ENCODE measurements around the gene STXBP6.

STXBP6 gene

DNA sequence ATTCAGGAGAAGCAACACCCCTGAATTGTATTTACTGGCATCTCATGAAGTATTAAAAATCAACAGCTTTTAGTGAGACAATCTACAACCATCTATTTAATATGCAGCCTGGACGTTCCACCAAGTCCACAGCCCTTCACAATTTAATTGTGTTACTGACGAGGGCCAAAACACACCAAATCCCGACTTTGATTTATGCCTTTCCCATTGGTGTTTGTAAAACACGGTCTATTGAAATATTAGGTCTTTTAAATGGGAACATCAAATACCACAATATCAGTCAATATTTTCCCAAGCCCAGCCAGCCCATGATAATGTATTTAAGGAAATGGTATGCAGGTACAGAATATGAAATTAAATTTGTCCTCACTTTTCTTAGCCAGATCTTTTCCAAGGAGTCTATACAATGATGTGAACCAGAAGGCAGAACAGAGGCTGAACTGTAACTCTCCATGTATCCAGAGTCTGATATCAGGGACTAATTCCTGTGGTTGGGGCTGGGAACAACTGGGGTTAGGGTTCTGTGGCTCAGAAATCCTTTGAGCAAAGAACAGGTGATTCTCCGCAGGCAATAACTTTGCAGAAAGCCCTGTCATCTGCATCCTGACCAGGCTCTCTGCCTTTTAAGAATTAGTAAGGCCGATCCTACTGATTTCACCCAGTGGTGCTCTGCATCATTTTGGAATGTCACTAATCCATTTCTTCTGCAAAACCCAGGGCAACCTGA is 236.7 kb downstream of the STXBP6 start:
- in situ Hi-C loops (cut with MboI; ENCODE audit: low sequenced_read_pairs) = loop anchor here (25.0 kb wide), 1 partner anchor 324 kb away; no protein-coding TSS in a partner anchor

- in situ Hi-C loops (cut with MboI; ENCODE audit: low sequenced_read_pairs) = loop anchor here (25.0 kb wide), 1 partner anchor 328 kb away; no protein-coding TSS in a partner anchor
Observed at GRCh38 chr14:24809135-24809534, 240.8 kb downstream of the STXBP6 start.

GRCh38 chr14:24808412-24808811 is 241.5 kb downstream of the STXBP6 start:
- in situ Hi-C loops (cut with MboI; ENCODE audit: low sequenced_read_pairs) = loop anchor here (25.0 kb wide), 1 partner anchor 329 kb away; no protein-coding TSS in a partner anchor

- in situ Hi-C loops (cut with MboI; ENCODE audit: low sequenced_read_pairs) = loop anchor here (25.0 kb wide), 1 partner anchor 331 kb away; no protein-coding TSS in a partner anchor
Observed at GRCh38 chr14:24806061-24806678, 243.8 kb downstream of the STXBP6 start.

DNA sequence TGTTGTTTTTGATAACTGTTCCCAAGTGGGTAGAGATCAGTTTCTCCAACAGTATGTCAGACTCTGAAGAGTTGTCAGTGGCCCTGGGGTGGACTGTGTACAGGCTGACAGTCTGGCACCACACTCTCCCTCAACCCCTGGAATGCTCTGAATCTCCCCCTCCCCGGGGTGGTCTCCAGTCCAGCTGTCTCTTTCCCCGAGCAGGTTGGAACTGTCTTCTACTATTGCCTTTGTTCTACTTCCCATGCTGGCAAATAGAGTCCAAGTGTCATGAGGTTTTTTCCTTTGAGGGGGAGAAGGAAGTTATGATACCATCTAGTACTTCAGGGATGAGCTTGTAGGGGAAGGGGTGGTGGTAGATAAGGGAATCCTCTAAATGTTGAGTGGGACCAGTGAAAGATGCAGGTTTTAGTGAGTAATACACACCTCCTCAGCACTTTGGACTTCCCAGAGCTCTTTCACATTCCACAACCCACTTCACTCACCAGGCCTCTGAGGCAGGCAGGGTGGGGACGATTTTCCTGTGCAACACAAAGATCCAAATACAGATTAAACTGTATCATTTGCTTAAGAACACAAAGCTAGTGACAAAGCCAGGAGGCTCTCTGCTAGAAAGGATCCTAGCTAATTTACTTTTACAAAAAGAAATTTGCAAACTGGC is 245.3 kb downstream of the STXBP6 start:
- in situ Hi-C loops (cut with MboI; ENCODE audit: low sequenced_read_pairs) = loop anchor here (25.0 kb wide), 1 partner anchor 333 kb away; no protein-coding TSS in a partner anchor

- in situ Hi-C loops (cut with MboI; ENCODE audit: low sequenced_read_pairs) = loop anchor here (25.0 kb wide), 1 partner anchor 333 kb away; no protein-coding TSS in a partner anchor
Observed at GRCh38 chr14:24803933-24804494, 245.9 kb downstream of the STXBP6 start.

DNA sequence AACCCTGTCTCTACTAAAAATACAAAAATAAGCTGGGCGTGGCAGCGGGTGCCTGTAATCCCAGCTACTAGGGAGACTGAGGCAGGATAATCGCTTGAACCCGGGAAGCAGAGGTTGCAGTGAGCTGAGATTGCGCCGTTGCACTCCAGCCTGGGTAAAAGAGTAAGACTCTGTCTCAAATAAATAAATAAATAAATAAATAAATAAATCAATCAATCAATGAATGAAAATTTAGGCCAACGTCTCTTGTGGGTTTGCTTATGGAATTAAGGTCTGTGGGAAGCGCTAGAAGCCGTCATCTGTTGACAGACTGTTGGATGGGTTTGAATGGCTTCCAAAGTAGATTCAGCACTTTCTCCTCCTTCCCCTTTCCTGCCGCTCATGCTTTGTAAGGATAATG is 246.5 kb downstream of the STXBP6 start:
- in situ Hi-C loops (cut with MboI; ENCODE audit: low sequenced_read_pairs) = loop anchor here (25.0 kb wide), 1 partner anchor 334 kb away; no protein-coding TSS in a partner anchor

DNA sequence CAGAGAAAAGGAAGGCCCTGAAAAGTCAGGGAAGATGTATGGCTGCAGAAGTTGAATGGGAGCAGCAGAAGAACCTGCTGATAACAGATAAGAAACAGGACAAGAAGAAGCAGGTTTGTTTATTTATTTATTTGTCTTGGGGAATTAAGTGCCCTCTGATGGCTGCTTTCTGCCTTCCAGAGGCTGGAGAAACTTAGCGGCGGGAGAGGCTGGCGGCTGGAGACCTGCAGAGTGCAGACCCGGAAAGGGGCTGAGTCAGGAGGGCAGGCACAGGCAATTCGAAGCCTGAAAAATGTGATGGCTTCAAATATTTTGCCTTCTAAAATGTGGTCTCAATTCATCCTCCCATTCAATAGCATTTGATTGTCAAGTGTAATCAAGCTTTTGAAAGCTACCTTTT is 247.7 kb downstream of the STXBP6 start:
- in situ Hi-C loops (cut with MboI; ENCODE audit: low sequenced_read_pairs) = loop anchor here (25.0 kb wide), 1 partner anchor 335 kb away; no protein-coding TSS in a partner anchor

DNA sequence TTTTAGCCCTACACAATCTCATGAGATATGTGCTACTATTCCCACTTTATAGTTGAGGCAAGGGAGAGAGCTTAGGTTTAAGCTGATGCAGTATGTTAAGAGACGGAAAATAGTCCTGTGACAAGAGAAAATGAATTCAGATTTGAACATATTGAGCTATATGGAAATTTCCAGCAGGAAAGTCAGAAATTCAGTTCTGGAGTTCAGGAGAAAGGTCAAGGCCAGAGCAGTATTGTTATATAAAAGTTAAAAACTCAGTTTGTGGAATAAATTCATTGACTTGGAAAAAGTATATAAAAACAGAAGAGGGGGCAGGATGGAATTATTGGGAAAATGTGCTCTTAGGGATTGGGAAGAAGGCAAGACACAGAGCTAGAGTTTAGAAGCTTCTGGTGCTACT is 248.9 kb downstream of the STXBP6 start:
- in situ Hi-C loops (cut with MboI; ENCODE audit: low sequenced_read_pairs) = loop anchor here (25.0 kb wide), 1 partner anchor 336 kb away; no protein-coding TSS in a partner anchor

DNA sequence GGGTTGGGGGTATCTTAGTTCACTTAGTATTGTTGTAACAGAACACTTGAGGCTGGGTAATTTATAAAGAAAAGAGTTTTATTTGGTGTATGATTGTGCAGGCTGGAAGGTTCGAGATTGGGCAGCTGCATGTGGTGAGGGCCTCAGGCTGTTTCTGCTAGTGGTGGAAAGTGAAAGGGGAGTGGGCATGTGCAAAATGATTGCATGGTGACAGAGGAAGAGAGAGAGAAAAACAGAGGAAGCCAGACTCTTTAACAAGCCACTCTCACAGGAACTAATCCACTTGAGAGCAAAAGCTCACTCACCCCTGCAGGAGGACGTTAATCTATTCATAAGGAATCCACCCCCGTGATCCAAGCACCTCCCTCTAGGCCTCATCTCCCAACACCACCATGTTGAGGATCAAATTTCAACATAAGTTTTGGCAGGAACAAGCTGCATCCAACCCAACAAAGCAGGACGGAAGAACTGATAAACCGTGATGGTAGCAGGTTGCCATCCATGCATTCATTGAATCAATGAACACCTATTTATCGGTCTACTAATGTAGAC is 251.0 kb downstream of the STXBP6 start:
- in situ Hi-C loops (cut with MboI; ENCODE audit: low sequenced_read_pairs) = no loop called here

DNA sequence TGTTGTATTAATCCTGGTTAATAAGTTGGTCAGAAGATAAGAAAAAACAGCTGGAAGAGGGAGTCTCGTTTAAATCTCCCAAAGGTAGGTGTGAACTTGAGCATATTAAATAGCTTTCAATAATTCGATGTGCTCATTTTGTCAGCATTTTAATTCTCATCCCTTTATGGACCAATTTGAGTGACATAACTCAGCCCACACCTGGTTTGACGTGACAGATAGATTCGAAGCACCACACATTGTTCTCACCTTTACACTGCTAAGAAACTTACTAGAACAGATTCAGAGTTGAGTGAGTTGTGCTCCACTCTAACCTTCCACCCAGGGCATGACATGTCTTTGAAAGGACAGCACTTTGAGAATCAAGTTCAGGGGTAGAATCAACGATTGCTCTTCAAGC is 254.5 kb downstream of the STXBP6 start:
- in situ Hi-C loops (cut with MboI; ENCODE audit: low sequenced_read_pairs) = no loop called here

GRCh38 chr14:24794644-24795305 is 255.2 kb downstream of the STXBP6 start:
- in situ Hi-C loops (cut with MboI; ENCODE audit: low sequenced_read_pairs) = no loop called here

DNA sequence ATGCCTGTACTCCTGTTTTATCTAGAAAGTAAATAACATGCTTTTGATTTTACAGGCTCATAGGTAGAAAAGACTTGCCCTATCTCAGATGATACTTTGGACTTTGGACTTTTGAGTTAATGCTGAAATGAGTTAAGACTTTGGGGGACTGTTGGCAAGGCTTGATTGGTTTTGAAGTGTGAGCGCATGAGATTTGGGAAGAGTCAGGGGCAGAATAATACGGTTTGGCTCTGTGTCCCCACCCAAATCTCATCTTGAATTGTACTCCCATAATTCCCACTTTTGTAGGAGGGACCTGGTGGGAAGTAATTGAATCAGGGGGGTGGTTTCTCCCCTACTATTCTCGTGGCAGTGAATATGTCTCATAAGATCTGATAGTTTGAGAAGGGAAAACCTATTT is 259.8 kb downstream of the STXBP6 start:
- in situ Hi-C loops (cut with MboI; ENCODE audit: low sequenced_read_pairs) = no loop called here

DNA sequence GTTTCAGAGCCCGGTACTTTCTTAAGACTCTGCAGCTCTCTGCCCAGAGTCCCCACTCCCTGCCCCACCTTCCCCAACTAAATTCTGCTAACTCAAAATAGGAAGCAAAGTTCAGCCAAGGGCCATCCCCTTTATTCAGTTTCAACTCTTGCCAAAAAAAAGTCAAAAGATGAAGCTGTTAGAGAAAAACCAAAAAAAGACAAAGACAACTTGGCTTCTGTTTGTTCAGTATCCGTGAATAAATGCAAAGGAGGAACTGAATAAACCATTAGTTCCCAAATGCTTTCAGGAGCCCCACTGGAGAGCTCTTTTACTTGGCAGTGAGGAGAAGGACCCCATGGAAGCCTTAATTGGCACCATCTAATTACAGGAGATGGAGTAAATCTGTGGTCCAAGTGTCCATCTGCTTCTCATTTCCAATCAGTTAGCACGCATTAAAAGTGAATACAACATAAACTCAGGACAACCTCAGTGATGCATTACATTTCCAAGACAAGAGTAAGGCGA is 260.5 kb downstream of the STXBP6 start:
- in situ Hi-C loops (cut with MboI; ENCODE audit: low sequenced_read_pairs) = no loop called here

- in situ Hi-C loops (cut with MboI; ENCODE audit: low sequenced_read_pairs) = no loop called here
Observed at GRCh38 chr14:24785698-24786097, 264.2 kb downstream of the STXBP6 start.

DNA sequence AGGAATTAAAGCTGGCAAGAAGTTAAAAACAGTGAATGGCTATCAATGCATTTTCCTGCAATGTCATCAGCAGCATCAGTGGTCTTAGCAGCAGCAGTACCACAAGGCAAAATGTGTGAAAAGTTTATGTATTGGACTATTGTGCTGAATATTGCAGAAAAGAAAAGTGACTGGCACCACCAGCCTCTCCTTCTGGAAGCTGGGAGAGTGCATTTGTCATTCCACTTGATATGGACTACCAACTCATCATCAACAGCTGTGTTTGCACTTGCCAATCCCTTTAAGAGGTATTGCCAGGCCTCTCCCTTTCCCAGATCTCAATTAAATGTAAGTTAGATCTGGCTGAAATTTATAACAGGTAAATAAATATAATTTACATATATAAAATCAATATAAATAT is 265.0 kb downstream of the STXBP6 start:
- in situ Hi-C loops (cut with MboI; ENCODE audit: low sequenced_read_pairs) = no loop called here

GRCh38 chr14:24783791-24784190 is 266.2 kb downstream of the STXBP6 start:
- in situ Hi-C loops (cut with MboI; ENCODE audit: low sequenced_read_pairs) = no loop called here

GRCh38 chr14:24780281-24780680 is 269.7 kb downstream of the STXBP6 start:
- in situ Hi-C loops (cut with MboI; ENCODE audit: low sequenced_read_pairs) = no loop called here

DNA sequence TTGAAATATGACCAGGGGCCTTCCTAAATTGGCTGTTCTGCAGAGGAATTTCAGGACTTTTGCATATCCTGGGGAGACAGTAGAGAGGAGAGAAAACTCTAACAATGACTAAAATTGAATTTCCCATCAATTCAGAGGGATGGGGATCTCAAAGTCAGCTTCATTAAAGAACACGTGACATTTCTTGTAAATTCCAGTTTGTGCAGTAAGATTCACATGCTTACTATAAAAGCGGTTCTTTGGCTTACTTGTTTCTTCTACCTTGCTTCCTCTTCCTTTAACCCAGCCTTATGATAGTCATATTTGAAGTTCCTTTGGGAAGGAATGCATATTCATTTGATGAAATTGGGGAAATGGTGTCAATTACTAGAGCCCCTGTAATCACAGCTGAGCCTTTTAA is 272.3 kb downstream of the STXBP6 start:
- in situ Hi-C loops (cut with MboI; ENCODE audit: low sequenced_read_pairs) = no loop called here

DNA sequence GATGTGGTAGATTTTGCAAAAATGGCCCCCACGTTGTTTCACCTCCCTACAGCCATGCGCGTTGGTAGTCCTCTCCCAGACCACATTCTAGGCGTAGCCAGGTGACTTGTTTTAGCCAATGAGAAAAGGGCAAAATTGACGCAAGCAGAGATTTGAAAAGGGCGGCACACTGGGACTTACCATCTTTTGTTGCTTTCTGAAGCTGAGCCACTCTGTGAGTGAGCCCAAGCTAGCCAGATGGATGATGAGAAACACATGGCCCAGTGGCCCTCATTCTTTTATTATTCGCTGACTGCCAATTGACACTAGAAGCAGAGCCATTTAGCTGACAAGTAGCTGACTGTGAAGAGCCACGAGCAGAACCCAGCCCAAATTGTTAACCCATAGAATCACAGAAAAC is 274.0 kb downstream of the STXBP6 start:
- in situ Hi-C loops (cut with MboI; ENCODE audit: low sequenced_read_pairs) = no loop called here
